Right lobe of liver (tissue), 4 donors: ENCODE data around the gene UGT2B11.

Experiments
- POLR2A ChIP-seq: fragments of 450-650 bp; IDR thresholded peaks from one replicate; pipeline ENCODE4 v1.6.1; 2017; ENCODE audit warnings: antibody characterized with exemption, mild to moderate bottlenecking
- TF ChIP-seq, protein P1 (sequence below), 4 donors: fragments of 200-600 bp in 3 of 4; fragments of 450-650 bp in 1 of 4; IDR thresholded peaks; one replicate each; pipeline versions ENCODE4 v1.5.1 to v1.8.0; 2016 to 2022; ENCODE audit warnings: antibody characterized with exemption in 4 of 4, mild to moderate bottlenecking in 2 of 4
- donor health status: DM: no; HTN: no; CAD: no.
- donor health status: DM: no; HTN: no; CAD: no.
- donor health status: DM: no; HTN: yes; CAD: no.

DNA sequence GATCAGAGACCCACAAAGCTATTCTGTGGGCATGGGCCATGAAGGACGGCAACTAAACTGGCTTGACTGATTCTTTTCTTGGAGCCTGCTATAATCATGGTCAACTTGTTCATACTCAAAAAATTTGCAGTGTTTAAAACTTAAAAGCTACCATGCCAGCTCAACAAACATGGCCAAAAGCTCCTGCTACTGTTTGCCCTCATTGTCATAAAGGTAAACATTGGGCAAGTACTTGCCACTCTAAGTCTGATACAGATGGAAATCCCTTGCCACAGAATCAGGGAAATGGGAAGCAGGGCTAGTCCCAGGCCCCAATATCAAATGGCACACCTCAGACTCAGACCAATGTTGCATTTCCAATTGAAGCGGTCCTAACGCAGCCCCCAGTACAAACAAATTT is 20.4 kb downstream of the UGT2B11 start:
- TF ChIP-seq, protein P1, sequence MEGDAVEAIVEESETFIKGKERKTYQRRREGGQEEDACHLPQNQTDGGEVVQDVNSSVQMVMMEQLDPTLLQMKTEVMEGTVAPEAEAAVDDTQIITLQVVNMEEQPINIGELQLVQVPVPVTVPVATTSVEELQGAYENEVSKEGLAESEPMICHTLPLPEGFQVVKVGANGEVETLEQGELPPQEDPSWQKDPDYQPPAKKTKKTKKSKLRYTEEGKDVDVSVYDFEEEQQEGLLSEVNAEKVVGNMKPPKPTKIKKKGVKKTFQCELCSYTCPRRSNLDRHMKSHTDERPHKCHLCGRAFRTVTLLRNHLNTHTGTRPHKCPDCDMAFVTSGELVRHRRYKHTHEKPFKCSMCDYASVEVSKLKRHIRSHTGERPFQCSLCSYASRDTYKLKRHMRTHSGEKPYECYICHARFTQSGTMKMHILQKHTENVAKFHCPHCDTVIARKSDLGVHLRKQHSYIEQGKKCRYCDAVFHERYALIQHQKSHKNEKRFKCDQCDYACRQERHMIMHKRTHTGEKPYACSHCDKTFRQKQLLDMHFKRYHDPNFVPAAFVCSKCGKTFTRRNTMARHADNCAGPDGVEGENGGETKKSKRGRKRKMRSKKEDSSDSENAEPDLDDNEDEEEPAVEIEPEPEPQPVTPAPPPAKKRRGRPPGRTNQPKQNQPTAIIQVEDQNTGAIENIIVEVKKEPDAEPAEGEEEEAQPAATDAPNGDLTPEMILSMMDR (IDR thresholded peaks at IDR 0.05) = no peak
- TF ChIP-seq POLR2A = no peak
